HEK293T (cell line): ENCODE data around the gene CHTOP.

Experiments used
- ARNT ChIP-seq: fragments of 450-650 bp; IDR thresholded peaks from 2 replicates; pipeline ENCODE4 v1.6.1; 2017; ENCODE audit warnings: mild to moderate bottlenecking
- BHLHE40 ChIP-seq: fragments of 450-650 bp; IDR thresholded peaks from 2 replicates; pipeline ENCODE4 v1.6.1; 2016; ENCODE audit warnings: mild to moderate bottlenecking, moderate library complexity, borderline replicate concordance
- CTBP1 ChIP-seq: fragments of 450-650 bp; IDR thresholded peaks from 2 replicates; pipeline ENCODE4 v1.6.1; 2016; ENCODE audit warnings: borderline replicate concordance
- ELF4 ChIP-seq: fragments of 450-650 bp; IDR thresholded peaks from 2 replicates; pipeline ENCODE4 v1.6.1; 2017; ENCODE audit warnings: antibody characterized with exemption
- FOXA1 ChIP-seq: fragments of 450-650 bp; IDR thresholded peaks from 2 replicates; pipeline ENCODE4 v1.6.1; 2016; ENCODE audit warnings: mild to moderate bottlenecking
- FOXK2 ChIP-seq: fragments of 450-650 bp; IDR thresholded peaks from 2 replicates; pipeline ENCODE4 v1.6.1; 2016; ENCODE audit warnings: mild to moderate bottlenecking
- FOXM1 ChIP-seq: fragments of 450-650 bp; IDR thresholded peaks from 2 replicates; pipeline ENCODE4 v1.6.1; 2017; ENCODE audit warnings: mild to moderate bottlenecking, borderline replicate concordance
- HDGF ChIP-seq: fragments of 450-650 bp; IDR thresholded peaks from 2 replicates; pipeline ENCODE4 v1.6.1; 2017; ENCODE audit warnings: antibody characterized with exemption, borderline replicate concordance
- LEF1 ChIP-seq: fragments of 450-650 bp; IDR thresholded peaks from 2 replicates; pipeline ENCODE4 v1.6.1; 2017; ENCODE audit warnings: mild to moderate bottlenecking, borderline replicate concordance
- NFRKB ChIP-seq: fragments of 450-650 bp; IDR thresholded peaks from 2 replicates; pipeline ENCODE4 v1.6.1; 2016; ENCODE audit warnings: mild to moderate bottlenecking, moderate library complexity
- SP1 ChIP-seq: fragments of 450-650 bp; IDR thresholded peaks from 2 replicates; pipeline ENCODE4 v1.6.1; 2017
- SUZ12 ChIP-seq: fragments of 450-650 bp; IDR thresholded peaks from 2 replicates; pipeline ENCODE4 v1.6.1; 2016; ENCODE audit warnings: mild to moderate bottlenecking
- TARDBP ChIP-seq: fragments of 450-650 bp; IDR thresholded peaks from 2 replicates; pipeline ENCODE4 v1.6.1; 2016
- TF ChIP-seq, protein P1 (sequence below): fragments of 450-650 bp; IDR thresholded peaks from 2 replicates; pipeline ENCODE4 v1.6.1; 2016

- no peak for TF ChIP-seq SUZ12
- no peak for TF ChIP-seq ELF4
- no peak for TF ChIP-seq LEF1
- TF ChIP-seq HDGF: no peak
- TF ChIP-seq, protein P1, sequence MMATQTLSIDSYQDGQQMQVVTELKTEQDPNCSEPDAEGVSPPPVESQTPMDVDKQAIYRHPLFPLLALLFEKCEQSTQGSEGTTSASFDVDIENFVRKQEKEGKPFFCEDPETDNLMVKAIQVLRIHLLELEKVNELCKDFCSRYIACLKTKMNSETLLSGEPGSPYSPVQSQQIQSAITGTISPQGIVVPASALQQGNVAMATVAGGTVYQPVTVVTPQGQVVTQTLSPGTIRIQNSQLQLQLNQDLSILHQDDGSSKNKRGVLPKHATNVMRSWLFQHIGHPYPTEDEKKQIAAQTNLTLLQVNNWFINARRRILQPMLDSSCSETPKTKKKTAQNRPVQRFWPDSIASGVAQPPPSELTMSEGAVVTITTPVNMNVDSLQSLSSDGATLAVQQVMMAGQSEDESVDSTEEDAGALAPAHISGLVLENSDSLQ: no peak
- no peak for TF ChIP-seq NFRKB
- TF ChIP-seq TARDBP: no peak
- TF ChIP-seq FOXM1: no peak
- TF ChIP-seq BHLHE40: no peak
- TF ChIP-seq SP1: no peak
- TF ChIP-seq FOXK2: no peak
- TF ChIP-seq ARNT: no peak
- no peak for TF ChIP-seq CTBP1
- TF ChIP-seq FOXA1: no peak
Measured at GRCh38 chr1:153655333-153655732, 21.5 kb downstream of the CHTOP start.
